H7 (cell line): Measurements from ENCODE around the gene GSTO2. TPM values are rescaled to one million over a fixed set of nuclear protein-coding genes. Genes with fewer than 3 reads are reported as not detected.
A peak's percentile ranks its signal among the peaks of the same experiment; 100 is the strongest.

ENCODE experiments used
- DNase-seq: peaks from one replicate; pipeline ENCODE4 v3.0.0; 2012
- H3K27me3 ChIP-seq: 2 replicates; pipeline ENCODE4 v1.6.0; 2011; ENCODE audit warnings: mild to moderate bottlenecking, low read length; ENCODE audit not compliant: control insufficient read depth, insufficient read depth
- H3K36me3 ChIP-seq: replicated peaks from 2 replicates; pipeline ENCODE4 v1.5.1; 2011; ENCODE audit warnings: low read length; ENCODE audit not compliant: control insufficient read depth, insufficient read depth
- H3K4me3 ChIP-seq: 2 replicates; pipeline ENCODE4 v1.5.1; 2011; ENCODE audit warnings: low read depth, mild to moderate bottlenecking, control low read depth, low read length, moderate library complexity; ENCODE audit not compliant: insufficient read depth
- total RNA-seq: library from RNA; depleted of rRNA; stranded (reverse); fragments of >200 nt; shearing (Covaris generic); gene quantifications from 2 replicates; pipeline ENCODE4 v1.2.3, GENCODE V29; 2014

GSTO2 gene
- total RNA-seq, 1 experiment from 2014 or later = 15.2 TPM

DNA sequence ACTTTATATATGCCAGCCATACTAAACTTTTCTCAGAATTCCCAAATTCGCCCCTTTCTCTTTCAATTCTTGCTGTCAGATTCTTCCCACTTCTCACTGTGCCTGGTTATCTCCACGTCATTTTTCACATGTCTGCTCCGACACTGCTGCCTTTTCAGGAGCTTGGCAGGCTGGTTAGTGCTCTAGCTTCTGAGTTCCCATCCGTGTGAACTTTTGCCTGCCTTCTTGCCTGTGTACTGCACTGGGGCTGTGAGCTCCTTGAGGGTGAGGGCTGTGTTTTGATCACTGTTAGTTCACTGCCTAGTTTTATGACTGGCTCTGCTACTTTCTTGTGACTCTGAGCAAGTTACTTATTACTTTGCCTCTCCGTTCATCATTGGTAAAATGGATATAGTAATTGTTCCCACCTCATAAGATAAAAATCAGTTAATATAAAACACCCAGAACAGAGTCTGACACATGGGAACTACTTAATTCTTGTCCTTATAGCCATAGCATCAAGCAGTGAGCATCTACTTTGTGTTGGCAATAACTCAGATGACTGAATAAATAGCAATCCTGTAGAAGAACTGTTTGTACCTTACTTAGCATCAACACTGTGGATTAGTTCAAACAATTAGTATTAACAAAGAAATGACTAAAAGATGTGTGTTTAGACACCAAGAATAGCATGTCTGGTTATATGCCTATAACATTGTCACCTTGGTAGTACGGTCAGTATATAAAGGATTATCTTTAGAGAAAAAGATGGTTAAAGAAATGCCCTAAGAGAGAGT is 8.8 kb upstream of the GSTO2 start:
- Histone ChIP-seq H3K4me3 (no peak overlapping the region), H3K36me3 (peaks cover 18% of the 10 kb centered on the region), H3K27me3 (no peaks in the 10 kb centered on the region)
- DNase-seq = no peak

DNA sequence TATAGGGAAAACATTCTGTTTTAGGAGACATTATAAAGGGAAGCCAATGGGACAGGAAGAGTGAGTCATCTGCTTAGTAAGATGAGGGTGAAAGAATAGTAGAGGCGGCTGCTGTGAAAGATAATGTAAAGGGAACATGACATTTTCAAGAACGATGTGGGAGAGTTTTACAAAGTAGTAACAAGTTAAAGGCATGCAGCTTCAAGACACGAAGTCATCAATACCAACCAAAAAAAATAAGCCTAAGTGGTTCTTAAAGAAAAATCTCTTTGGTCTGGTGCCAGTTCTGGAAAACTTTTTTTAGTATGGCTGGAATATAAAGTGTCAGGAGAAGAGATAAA is 8.2 kb upstream of the GSTO2 start:
- Histone ChIP-seq H3K4me3 (no peak overlapping the region), H3K36me3 (peaks cover 20% of the 10 kb centered on the region), H3K27me3 (no peaks in the 10 kb centered on the region)
- no peak for DNase-seq

DNA sequence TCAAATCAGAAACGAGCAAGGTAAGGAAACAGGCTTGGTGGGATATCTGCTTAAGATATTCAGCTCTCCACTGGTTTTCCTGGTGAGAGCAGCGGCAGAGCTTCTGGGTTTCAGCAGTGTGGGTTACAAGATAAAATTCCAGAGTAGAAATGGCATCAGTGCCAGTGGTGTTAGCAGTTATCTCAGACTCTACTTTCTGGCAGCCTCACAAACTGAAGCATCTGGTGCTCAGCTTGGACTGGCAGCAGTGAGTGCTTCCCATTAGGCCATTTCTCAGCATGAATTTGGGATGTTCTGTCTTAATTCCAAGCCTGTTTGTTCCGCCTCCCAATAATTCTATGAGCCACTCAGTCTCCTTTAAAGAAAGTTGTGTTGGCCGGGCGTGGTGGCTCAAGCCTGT is 6.9 kb upstream of the GSTO2 start:
- DNase-seq = no peak
- Histone ChIP-seq H3K36me3 (peaks cover 20% of the 10 kb centered on the region), H3K4me3 (no peak overlapping the region), H3K27me3 (no peaks in the 10 kb centered on the region)

DNA sequence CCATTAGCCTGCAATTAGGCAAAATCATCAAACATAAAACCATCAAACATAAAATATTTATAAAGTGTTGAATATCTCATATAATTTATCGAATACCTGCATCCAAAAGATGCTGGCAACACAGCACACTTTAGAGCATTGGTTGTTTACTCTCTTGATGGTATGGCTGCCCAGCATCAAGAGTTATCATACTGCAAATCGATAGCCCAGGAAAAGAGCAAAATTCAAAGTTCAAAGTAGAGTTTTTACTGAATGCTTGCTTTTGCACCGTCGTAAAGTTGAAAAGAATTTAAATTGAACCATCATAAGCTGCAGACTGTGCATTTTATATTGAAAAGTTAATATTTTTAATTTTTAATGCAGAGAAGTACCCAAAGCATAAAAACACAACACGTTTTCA is 4.2 kb upstream of the GSTO2 start:
- Histone ChIP-seq H3K27me3 (no peaks in the 10 kb centered on the region), H3K36me3 (peaks cover 12% of the 10 kb centered on the region), H3K4me3 (no peak overlapping the region)
- DNase-seq = no peak

DNA sequence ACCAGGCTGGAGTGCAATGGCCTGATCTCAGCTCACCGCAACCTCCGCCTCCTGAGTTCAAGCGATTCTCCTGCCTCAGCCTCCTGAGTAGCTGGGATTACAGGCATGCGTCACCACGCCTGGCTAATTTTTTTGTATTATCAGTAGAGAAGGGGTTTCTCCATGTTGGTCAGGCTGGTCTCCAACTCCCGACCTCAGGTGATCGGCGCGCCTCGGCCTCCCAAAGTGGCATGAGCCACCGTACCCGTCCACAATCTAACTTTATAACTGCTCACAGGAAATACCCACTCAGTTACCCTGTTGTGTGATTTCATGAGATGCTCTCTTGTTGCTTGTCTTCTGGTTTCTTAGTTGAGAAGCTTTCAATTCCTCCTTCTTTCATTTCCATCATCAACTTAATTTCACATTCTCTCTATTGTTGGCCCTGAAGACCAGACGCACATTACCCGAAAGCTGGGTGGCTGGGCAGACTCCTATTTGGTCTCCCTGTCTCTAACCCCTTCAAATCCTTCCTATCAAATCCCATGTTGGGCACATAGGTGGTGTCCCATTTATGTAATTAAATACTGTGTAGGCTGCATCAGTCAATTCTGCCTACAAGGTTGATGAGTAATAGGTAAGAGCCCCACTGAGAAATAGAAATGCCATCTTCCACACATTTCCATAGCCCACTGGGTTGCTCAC is 1.1 kb upstream of the GSTO2 start:
- Histone ChIP-seq H3K27me3 (no peaks in the 10 kb centered on the region), H3K4me3 (peak overlapping the region; percentile 86), H3K36me3 (peaks cover 2% of the 10 kb centered on the region)
- DNase-seq = no peak

DNA sequence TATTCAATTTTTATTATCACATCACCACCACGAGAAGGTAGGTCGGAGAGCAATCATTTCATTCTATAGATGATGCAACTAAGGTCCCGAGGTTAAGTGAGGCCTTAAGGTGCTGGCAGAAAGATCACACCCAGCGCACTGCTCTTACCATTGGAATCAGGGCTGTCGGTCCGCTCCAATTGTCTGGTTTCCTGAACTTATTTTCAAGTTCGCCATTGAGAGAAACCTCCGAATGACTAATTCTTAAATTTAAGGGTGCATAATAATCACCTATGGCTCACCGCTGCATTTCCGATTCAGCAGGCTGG is 625 bp upstream of the GSTO2 start:
- peak overlapping the region; percentile 86 for H3K4me3 ChIP-seq
- no peaks in the 10 kb centered on the region for H3K27me3 ChIP-seq
- DNase-seq = no peak
- peaks cover 2% of the 10 kb centered on the region for H3K36me3 ChIP-seq

DNA sequence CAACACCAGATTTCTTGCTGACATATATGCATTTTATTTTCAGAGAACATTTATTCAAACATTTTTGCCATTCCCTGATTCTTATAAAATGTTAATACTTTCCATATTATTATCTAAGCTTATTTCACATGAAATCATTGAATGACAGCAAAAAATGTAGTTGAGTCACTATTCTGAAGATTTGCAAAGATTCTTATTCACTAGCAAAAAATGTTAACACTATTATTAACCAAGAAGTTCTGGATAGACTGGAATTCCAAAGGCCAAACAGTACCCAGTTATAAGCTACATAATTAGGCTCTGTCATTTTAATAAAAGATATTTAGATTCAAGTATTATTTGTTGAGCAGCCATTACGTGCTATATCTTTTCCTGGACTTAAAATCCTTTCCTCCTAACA is 4.3 kb downstream of the GSTO2 start:
- no peaks in the 10 kb centered on the region; the same call in 1 of the 2 replicates for H3K27me3 ChIP-seq
- DNase-seq = no peak
- no peak overlapping the region for H3K4me3 ChIP-seq
- no peaks in the 10 kb centered on the region; the same call in 1 of the 2 replicates for H3K36me3 ChIP-seq

DNA sequence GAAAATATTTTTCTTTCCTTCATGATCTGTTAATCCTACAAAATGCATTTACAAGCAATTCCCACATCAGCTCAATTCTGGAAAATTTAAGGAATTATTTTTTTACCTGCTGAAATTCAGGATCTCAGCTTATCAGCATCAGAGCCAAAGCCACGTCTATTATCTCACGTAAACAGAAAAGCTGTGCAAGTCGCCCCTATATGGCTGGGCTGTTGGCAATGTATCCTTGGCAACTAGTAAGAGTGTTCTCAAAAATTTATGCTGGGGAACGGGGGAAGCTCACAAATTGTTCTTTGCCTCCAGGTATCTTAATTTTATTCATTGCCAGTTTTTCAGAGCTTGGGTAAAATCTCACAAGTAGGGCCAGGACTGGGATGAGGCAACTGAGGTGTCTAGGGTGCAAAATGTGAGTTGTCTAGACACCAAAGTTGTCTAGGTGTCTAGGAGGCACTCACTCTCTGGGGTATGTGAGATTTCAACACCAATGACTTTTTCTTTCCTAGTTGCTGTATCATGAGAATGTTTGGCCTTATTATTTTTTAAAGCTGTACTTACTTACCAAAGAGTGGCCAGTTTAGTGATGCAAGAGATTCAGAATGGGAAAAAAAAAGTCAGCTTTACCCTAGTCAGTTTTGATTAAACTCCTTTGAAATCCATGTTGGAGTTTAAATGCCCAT is 5.1 kb downstream of the GSTO2 start:
- H3K27me3 ChIP-seq = no peaks in the 10 kb centered on the region; the same call in 1 of the 2 replicates
- no peaks in the 10 kb centered on the region; the same call in 1 of the 2 replicates for H3K36me3 ChIP-seq
- DNase-seq = no peak
- no peak overlapping the region for H3K4me3 ChIP-seq

DNA sequence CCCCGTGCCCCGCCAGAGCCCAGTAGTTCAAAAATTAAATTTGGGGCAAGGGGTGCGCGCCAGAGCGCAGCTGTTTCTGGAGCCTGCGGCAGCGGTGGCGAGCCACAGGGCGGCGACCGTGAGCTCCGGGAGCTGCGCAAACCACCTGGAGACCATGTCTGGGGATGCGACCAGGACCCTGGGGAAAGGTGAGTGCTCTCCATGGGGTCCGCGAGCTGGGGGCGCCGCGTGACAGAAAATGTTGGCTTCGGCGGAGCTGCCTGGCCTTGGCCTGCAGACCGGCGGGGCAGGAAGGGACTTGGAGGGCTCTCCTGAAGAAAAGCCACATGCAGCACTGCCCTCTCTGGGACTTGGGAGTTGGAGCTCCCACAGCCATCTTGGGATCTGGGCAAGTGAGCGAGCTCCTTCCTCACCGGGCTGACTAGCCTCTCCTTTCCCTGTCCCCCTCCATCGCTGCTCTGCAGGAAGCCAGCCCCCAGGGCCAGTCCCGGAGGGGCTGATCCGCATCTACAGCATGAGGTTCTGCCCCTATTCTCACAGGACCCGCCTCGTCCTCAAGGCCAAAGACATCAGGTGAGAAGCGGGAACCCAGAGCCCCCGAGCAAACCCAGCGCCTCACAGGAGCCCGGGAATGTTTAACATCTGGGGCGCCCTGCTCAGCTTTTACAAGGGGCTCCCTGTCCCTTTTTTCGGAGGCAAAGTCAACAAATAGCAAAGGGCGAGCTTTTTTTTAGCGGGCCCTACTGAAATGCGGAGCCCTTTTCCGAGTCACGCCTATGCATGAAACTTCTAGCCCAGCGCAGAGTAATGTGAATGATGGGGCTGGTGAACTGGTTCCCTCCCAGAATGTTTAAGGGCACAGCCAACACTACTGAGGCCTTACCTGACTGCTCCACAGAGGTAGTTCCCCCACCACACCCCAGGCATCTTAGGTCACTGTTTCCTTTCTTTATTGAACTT is 6.1 kb downstream of the GSTO2 start:
- Histone ChIP-seq H3K36me3 (peaks cover 3% of the 10 kb centered on the region), H3K4me3 (peak overlapping the region; percentile 62), H3K27me3 (no peaks in the 10 kb centered on the region; the same call in 1 of the 2 replicates)
- peak; percentile 94 for DNase-seq

DNA sequence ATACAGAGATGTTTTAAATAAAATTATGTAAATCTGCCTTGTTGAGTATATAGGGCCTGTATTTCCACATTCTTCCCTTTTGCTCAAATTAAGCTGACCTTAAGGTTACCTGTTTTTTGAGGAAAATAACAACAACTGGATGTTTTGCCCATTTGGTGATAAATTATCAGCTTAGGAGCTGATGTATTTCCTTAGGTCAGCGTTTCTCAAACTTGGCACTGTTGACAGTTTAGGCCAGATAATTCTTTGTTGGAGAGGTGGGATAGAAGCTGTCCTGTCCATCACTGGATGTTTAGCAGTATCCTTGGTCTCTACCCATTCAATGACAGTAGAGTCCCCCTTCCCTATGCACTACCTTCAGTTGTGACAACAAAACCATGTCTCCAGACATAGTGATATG is 7.2 kb downstream of the GSTO2 start:
- Histone ChIP-seq H3K4me3 (no peak overlapping the region), H3K27me3 (no peaks in the 10 kb centered on the region; the same call in 1 of the 2 replicates), H3K36me3 (peaks cover 3% of the 10 kb centered on the region)
- DNase-seq = no peak

DNA sequence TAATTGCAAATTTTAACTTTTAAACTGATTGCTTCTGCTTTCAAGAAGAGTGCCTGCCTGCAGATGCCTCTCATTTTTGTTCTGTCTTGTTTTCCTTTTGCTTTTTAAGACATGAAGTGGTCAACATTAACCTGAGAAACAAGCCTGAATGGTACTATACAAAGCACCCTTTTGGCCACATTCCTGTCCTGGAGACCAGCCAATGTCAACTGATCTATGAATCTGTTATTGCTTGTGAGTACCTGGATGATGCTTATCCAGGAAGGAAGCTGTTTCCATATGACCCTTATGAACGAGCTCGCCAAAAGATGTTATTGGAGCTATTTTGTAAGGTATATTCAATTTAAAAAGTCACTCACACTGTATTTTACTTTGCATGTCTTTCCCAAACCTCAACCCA is 8.8 kb downstream of the GSTO2 start:
- H3K4me3 ChIP-seq = no peak overlapping the region
- no peaks in the 10 kb centered on the region; the same call in 1 of the 2 replicates for H3K27me3 ChIP-seq
- peaks cover 3% of the 10 kb centered on the region for H3K36me3 ChIP-seq
- no peak for DNase-seq

DNA sequence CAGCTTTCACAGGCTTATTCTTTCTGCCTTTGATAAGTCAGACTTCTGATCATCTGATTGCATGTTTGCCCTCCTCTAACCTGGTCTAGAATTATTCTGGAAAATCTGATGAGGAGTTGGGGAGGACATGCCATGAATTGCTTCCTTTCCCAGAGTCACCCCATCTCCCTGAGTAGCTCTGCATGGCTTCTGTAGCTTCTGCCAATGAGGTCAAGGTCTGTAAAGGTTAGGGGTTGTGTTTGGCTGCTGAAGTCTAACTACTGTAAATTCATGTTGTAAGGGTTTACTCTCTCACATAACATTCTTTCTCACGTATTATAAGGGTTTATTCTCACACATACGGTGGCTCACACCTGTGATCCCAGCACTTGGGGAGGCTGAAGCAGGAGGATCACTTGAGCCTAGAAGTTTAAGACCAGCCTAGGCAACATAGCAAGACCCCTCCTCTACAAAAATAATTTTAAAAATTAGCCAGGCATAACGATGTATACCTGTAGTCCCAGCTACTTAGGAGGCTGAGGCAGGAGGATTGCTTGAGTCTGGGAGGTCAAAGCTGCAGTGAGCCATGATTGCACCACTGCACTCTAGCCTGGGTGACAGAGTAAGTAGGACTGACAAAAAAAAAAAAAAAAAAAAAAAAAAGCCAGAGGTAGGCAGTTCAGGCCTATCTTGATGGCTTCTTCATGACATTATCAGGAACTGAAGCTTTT is 10.7 kb downstream of the GSTO2 start:
- no peak for DNase-seq
- H3K4me3 ChIP-seq = no peak overlapping the region
- H3K27me3 ChIP-seq = no peaks in the 10 kb centered on the region; the same call in 1 of the 2 replicates
- H3K36me3 ChIP-seq = peaks cover 3% of the 10 kb centered on the region

DNA sequence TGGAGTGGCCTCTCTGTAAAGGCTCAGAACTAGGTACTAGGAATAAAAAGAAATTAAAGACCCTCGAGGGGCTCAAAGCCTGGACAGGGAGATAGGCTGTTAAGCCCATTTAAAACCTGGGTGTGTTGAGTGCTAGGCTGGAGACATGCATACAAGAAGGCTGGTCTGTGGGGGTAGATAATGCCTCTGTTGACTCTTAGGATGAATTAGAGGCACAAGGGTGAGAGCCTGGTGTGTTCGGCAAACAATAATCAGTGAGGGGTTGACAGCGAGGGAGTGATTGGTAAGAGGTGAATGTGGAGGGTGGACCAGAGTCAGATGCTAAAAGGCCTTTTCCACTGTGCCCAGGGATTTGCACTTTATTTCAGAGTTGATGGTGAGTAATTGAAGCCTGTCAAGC is 12.7 kb downstream of the GSTO2 start:
- Histone ChIP-seq H3K27me3 (no peaks in the 10 kb centered on the region), H3K4me3 (no peak overlapping the region), H3K36me3 (peaks cover 3% of the 10 kb centered on the region)
- no peak for DNase-seq

DNA sequence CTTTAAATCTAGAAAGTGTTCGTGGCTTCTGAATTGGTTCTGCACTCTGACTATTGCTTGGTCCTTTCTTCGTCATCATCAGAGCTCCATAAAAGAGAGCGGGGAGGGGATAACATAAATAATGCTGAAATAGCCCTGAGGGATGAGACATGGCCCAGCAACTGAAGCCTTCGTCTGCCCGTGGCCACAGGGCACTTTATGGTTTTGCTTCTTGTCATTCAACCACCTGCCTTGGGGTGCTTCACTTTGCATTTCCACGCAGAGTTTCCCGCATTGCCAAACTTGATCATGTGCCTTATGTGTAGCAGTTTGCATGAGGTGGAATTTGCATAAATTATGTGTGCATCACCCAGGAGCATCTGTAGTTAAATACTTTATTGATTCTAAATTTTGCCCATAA is 15.9 kb downstream of the GSTO2 start:
- H3K27me3 ChIP-seq = no peaks in the 10 kb centered on the region
- H3K36me3 ChIP-seq = no peaks in the 10 kb centered on the region; the same call in none of the 2 replicates
- DNase-seq = no peak
- H3K4me3 ChIP-seq = no peak overlapping the region
